Measurements from ENCODE around the gene STK26. TPM values are rescaled to one million over a fixed set of nuclear protein-coding genes. Genes with fewer than 3 reads are reported as not detected.

The STK26 gene
- total and polyA plus RNA-seq, 2 of the 4 experiments (the other 2 are of a cell fraction) = 0.17 to 0.18 TPM

GRCh38 chrX:131988236-131988635, 34.9 kb upstream of the STK26 start:
- TF ChIP-seq RFX5 (IDR thresholded peaks at IDR 0.05; ENCODE audit: low read depth, low read length) (no peak), CEBPB (IDR thresholded peaks at IDR 0.05; ENCODE audit: low read depth, low read length) (no peak), CTCF (conservative IDR thresholded peaks at IDR 0.05; ENCODE audit: low read depth, low read length) (no peak), MAFK (IDR thresholded peaks at IDR 0.05; ENCODE audit: low read depth, low read length) (no peak), ELK1 (IDR thresholded peaks at IDR 0.05; ENCODE audit: borderline replicate concordance, low read depth, low read length) (no peak), RCOR1 (IDR thresholded peaks at IDR 0.05; ENCODE audit: insufficient replicate concordance, low read length) (no peak), NFE2L2 (IDR thresholded peaks at IDR 0.05; ENCODE audit: low read depth, low read length) (no peak), FOS (IDR thresholded peaks at IDR 0.05; ENCODE audit: low read depth, low read length) (no peak)
- intact Hi-C loops (cut with micrococcal nuclease) (no loop called here), dilution Hi-C loops (cut with HindIII; ENCODE audit: low sequenced_read_pairs, unreplicated experiment) (no loop called here), in situ Hi-C loops (cut with MboI; ENCODE audit: low sequenced_read_pairs) (no loop called here)
- Histone ChIP-seq H3K23ac (ENCODE audit: low read depth, low read length) (no peak overlapping the region), H2BK5ac (ENCODE audit: low read depth, low read length, poor library complexity, severe bottlenecking) (no peak overlapping the region), H3K79me1 (ENCODE audit: low read depth in 1 of 2, low read length in 2 of 2) (no peaks in the 10 kb centered on the region), H3K27ac (ENCODE audit: insufficient read depth, low read length) (no peak overlapping the region), H3K9me3 (ENCODE audit: control insufficient read depth, insufficient read depth, low read length) (no peaks in the 10 kb centered on the region), H3K4ac (ENCODE audit: low read depth, low read length) (no peak overlapping the region), H4K8ac (ENCODE audit: low read depth in 2 of 2, low read length in 2 of 2) (no peak overlapping the region), H4K91ac (ENCODE audit: insufficient read depth, low read depth, low read length) (no peak overlapping the region), H3K4me3 (ENCODE audit: insufficient read depth, low read depth, low read length) (no peak overlapping the region), H2AFZ (replicated peaks; ENCODE audit: low read length, poor library complexity) (no peak overlapping the region), H4K5ac (ENCODE audit: low read depth, low read length) (no peak overlapping the region), H2AK5ac (ENCODE audit: low read depth, low read length) (no peak overlapping the region), H3K9me1 (ENCODE audit: insufficient read depth, low read length) (no peaks in the 10 kb centered on the region), H3K27me3 (ENCODE audit: control insufficient read depth, insufficient read depth, low read length) (peaks cover 2% of the 10 kb centered on the region; the same call in 1 of the 2 replicates), H2AK9ac (replicated peaks; ENCODE audit: low read depth, low read length, poor library complexity) (no peak overlapping the region), H3K4me1 (ENCODE audit: control insufficient read depth, insufficient read depth, low read length) (no peaks in the 10 kb centered on the region), H2BK120ac (ENCODE audit: low read depth, low read length) (no peak overlapping the region), H2BK20ac (ENCODE audit: low read depth, low read length) (no peak overlapping the region), H2BK15ac (ENCODE audit: low read depth, low read length) (no peak overlapping the region), H3K4me2 (ENCODE audit: low read depth, low read length) (no peak overlapping the region), H3K56ac (ENCODE audit: extremely low read depth, insufficient read depth, low read length) (no peak overlapping the region), H3K14ac (replicated peaks; ENCODE audit: low read depth, low read length) (no peak overlapping the region), H3K9ac (ENCODE audit: low read depth, low read length) (no peak overlapping the region), H3K36me3 (ENCODE audit: control insufficient read depth, insufficient read depth, low read length) (no peaks in the 10 kb centered on the region), H3K18ac (ENCODE audit: low read depth, low read length) (no peak overlapping the region), H4K20me1 (ENCODE audit: insufficient read depth, low read length) (no peaks in the 10 kb centered on the region)
- DNase-seq (no peak), ATAC-seq (ENCODE audit: low read depth) (no peak)
- ChIA-PET CTCF (no interaction called here), POLR2A (ENCODE audit: unreplicated experiment) (no interaction called here)
- no TSS peak for BruUV-seq (replicated peaks)
